Left lung (tissue), 10 donors: ENCODE data around the gene ABCB1. TPM values are rescaled to one million over a fixed set of nuclear protein-coding genes. Genes with fewer than 3 reads are reported as not detected.

Experiments used
- ATAC-seq: fragments of 200-7000 bp; cut with Tn5 transposase; one replicate; pipeline ENCODE4 v1.9.1; 2020; ENCODE audit warnings: moderate library complexity
- DNase-seq, 4 donors: peaks; one replicate each; pipeline ENCODE4 v3.0.0-alpha.2; 2013 to 2020
- H3K27ac ChIP-seq, 2 donors: fragments of 200-600 bp; sonication (generic) in 1 of 2; one replicate each; pipeline versions ENCODE4 v1.5.0 to v1.8.0; 2020 to 2021
- H3K27me3 ChIP-seq, 2 donors: fragments of 200-600 bp; sonication (generic) in 1 of 2; one replicate each; pipeline versions ENCODE4 v1.5.0 to v1.8.0; 2020 to 2021
- H3K36me3 ChIP-seq, 2 donors: fragments of 200-600 bp; sonication (generic) in 1 of 2; one replicate each; pipeline versions ENCODE4 v1.5.0 to v1.8.0; 2020 to 2021
- H3K4me1 ChIP-seq, 2 donors: fragments of 200-600 bp; one replicate each; pipeline ENCODE4 v1.8.0; 2021
- H3K4me3 ChIP-seq, 2 donors: fragments of 200-600 bp; sonication (generic) in 1 of 2; one replicate each; pipeline versions ENCODE4 v1.5.0 to v1.8.0; 2020 to 2021; ENCODE audit warnings: mild to moderate bottlenecking in 1 of 2
- H3K9me3 ChIP-seq, 2 donors: fragments of 200-600 bp; sonication (generic) in 1 of 2; one replicate each; pipeline versions ENCODE4 v1.5.0 to v1.8.0; 2020 to 2021
- CTCF ChIP-seq, 2 donors: fragments of 200-600 bp; sonication (generic) in 1 of 2; IDR thresholded peaks; one replicate each; pipeline versions ENCODE4 v1.5.0 to v1.8.0; 2021; ENCODE audit warnings: antibody characterized with exemption in 2 of 2
- intact Hi-C, 2 donors: fragments of 100-400 bp; cut with DNase I; formaldehyde crosslinking; loops; one replicate each; pipeline versions ENCODE4 v1.11.2 to v1.14.2; 2022
- polyA plus RNA-seq, 6 donors: library from polyadenylated mRNA; unstranded; fragments of 120-200 nt; gene quantifications; one replicate each; pipeline ENCODE4 v1.2.1, GENCODE V29; 2013; ENCODE audit not compliant: insufficient read length in 6 of 6
- total RNA-seq, 2 donors: library from RNA; stranded (reverse); fragmentation: NEBNext Ultra II Directional; extraction: Animal tissue kit (Norgen Biotek cat#: 25700); gene quantifications; one replicate each; pipeline ENCODE4 v1.2.1, GENCODE V29; 2021
- donor health status: DM: no; HTN: yes; CAD: no.
- donor health status: DM: no; HTN: no; CAD: no.

ABCB1 gene
- total and polyA plus RNA-seq, 8 donors = 0.31 to 7.0 (median 1.0) TPM

GRCh38 chr7:87459941-87460340, 140.7 kb downstream of the ABCB1 start:
- H3K36me3 ChIP-seq = no peaks in the 10 kb centered on the region
- intact Hi-C loops = no loop called here
- TF ChIP-seq CTCF (IDR thresholded peaks at IDR 0.05) = no peak
- no peak overlapping the region for H3K27ac ChIP-seq
- no peak for DNase-seq
- no peaks in the 10 kb centered on the region for H3K9me3 ChIP-seq
- no peaks in the 10 kb centered on the region for H3K27me3 ChIP-seq
- no peak for ATAC-seq
- H3K4me3 ChIP-seq = no peak overlapping the region
- no peaks in the 10 kb centered on the region for H3K4me1 ChIP-seq

DNA sequence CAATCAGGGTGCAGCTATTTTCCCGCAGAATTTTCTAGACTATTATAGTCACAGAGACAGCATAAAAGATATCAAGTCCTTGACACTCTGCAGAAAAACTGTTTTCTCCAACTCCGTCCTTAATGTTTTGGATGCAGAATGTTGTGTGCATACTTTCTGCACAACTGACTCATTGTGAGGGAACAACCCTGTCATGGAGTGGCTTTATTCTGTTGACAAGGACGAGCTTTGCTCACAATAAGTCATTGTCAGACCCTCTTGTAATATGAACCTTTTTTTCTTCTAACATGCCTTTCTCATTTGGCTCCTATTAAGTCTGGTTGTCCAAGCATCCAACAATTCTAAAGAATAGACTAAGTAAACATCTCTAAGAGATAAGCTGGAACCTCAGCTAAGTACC, 142.5 kb downstream of the ABCB1 start:
- H3K27me3 ChIP-seq = no peaks in the 10 kb centered on the region
- intact Hi-C loops = no loop called here
- no peak overlapping the region for H3K4me3 ChIP-seq
- no peaks in the 10 kb centered on the region for H3K4me1 ChIP-seq
- TF ChIP-seq CTCF (IDR thresholded peaks at IDR 0.05) = no peak
- ATAC-seq (no peak), DNase-seq (no peak)
- no peak overlapping the region for H3K27ac ChIP-seq
- no peaks in the 10 kb centered on the region for H3K36me3 ChIP-seq
- no peaks in the 10 kb centered on the region for H3K9me3 ChIP-seq

- no peak overlapping the region for H3K4me3 ChIP-seq
- no peaks in the 10 kb centered on the region for H3K4me1 ChIP-seq
- ATAC-seq = no peak
- intact Hi-C loops = no loop called here
- H3K36me3 ChIP-seq = no peaks in the 10 kb centered on the region
- no peaks in the 10 kb centered on the region for H3K27me3 ChIP-seq
- no peaks in the 10 kb centered on the region for H3K9me3 ChIP-seq
- no peak for TF ChIP-seq CTCF (IDR thresholded peaks at IDR 0.05)
- H3K27ac ChIP-seq = no peak overlapping the region
- no peak for DNase-seq
Measured at GRCh38 chr7:87456247-87456646, 144.4 kb downstream of the ABCB1 start.

Other genes with a start within 250 kb of the ABCB1 start
- under 1 TPM; 0.16 to 0.52 TPM for gene ABCB4, start 125.2 kb downstream of the ABCB1 start, total RNA-seq
- gene ABCB4, start 125.2 kb downstream of the ABCB1 start, polyA plus RNA-seq = 1 to 10 TPM in 4 of 6 donors, under 1 TPM in 2; 0.67 to 1.8 (median 1.3) TPM
- gene RUNDC3B, start 27.5 kb upstream of the ABCB1 start, total RNA-seq = 1 to 10 TPM in 1 of 2 donors, under 1 TPM in 1; 0.38 to 1.1 TPM
- under 1 TPM; 0.15 to 0.43 (median 0.34) TPM for gene RUNDC3B, start 27.5 kb upstream of the ABCB1 start, polyA plus RNA-seq